Right lobe of liver (tissue), 6 donors: ENCODE data around the gene MON1A. TPM values are rescaled to one million over a fixed set of nuclear protein-coding genes. Genes with fewer than 3 reads are reported as not detected.
A peak's percentile ranks its signal among the peaks of the same experiment; 100 is the strongest.

ENCODE experiments used
- ATAC-seq, 4 donors: fragments of 200-7000 bp; cut with Tn5 transposase; one replicate each; pipeline ENCODE4 v1.9.1; 2020; ENCODE audit warnings: mild to moderate bottlenecking in 4 of 4, moderate library complexity in 4 of 4
- DNase-seq, 3 donors: peaks; one replicate each; pipeline ENCODE4 v3.0.0-alpha.2; 2020
- H3K27ac ChIP-seq, 3 donors: fragments of 200-600 bp; one replicate each; pipeline ENCODE4 v1.8.0; 2022
- H3K27me3 ChIP-seq, 2 donors: fragments of 200-600 bp; one replicate each; pipeline ENCODE4 v1.8.0; 2022
- H3K36me3 ChIP-seq, 4 donors: fragments of 200-600 bp; sonication (generic) in 1 of 4; one replicate each; pipeline versions ENCODE4 v1.5.1 to v1.8.0; 2017 to 2022; ENCODE audit warnings: control low read depth in 1 of 4
- H3K4me1 ChIP-seq, 4 donors: fragments of 200-600 bp; sonication (generic) in 1 of 4; one replicate each; pipeline versions ENCODE4 v1.5.1 to v1.8.0; 2017 to 2022; ENCODE audit warnings: control low read depth in 1 of 4
- H3K4me3 ChIP-seq, 3 donors: fragments of 200-600 bp; one replicate each; pipeline ENCODE4 v1.8.0; 2022
- H3K9me3 ChIP-seq, 4 donors: fragments of 200-600 bp; sonication (generic) in 1 of 4; one replicate each; pipeline versions ENCODE4 v1.5.1 to v1.8.0; 2017 to 2022; ENCODE audit warnings: control low read depth in 1 of 4
- POLR2A ChIP-seq: fragments of 450-650 bp; IDR thresholded peaks from one replicate; pipeline ENCODE4 v1.6.1; 2017; ENCODE audit warnings: antibody characterized with exemption, mild to moderate bottlenecking
- WGBS: methylation state at CpG from one replicate; pipeline ENCODE4 v1.1.6; 2018; ENCODE audit warnings: low coverage, low lambda C conversion rate; ENCODE audit not compliant: insufficient coverage; ENCODE audit errors: missing lambda C conversion rate; 5-methylcytosine and 5-hydroxymethylcytosine counted together
- intact Hi-C, 2 donors: fragments of 100-400 bp; cut with DNase I; formaldehyde crosslinking; loops; one replicate each; pipeline versions ENCODE4 v1.11.2 to v1.14.1; 2022
- long read RNA-seq: library from polyadenylated mRNA; unstranded; transcript quantifications from one replicate; pipeline ENCODE4 v2.0.0, GENCODE V29; 2019
- total RNA-seq, 6 experiments: library from RNA; depleted of rRNA in 2 of 6; stranded (reverse); fragments of >200 nt in 2 of 6; fragmentation: NEBNext Ultra II Directional in 3 of 6; extraction: Animal tissue kit (Norgen Biotek cat#: 25700) in 3 of 6; gene quantifications; one replicate each; pipeline versions ENCODE4 v1.1.0 to v1.2.4, GENCODE V29; 2016 to 2023
- TF ChIP-seq, protein P1 (sequence below), 4 donors: fragments of 200-600 bp in 3 of 4; fragments of 450-650 bp in 1 of 4; IDR thresholded peaks; one replicate each; pipeline versions ENCODE4 v1.5.1 to v1.8.0; 2016 to 2022; ENCODE audit warnings: antibody characterized with exemption in 4 of 4, mild to moderate bottlenecking in 2 of 4
- donor health status: DM: no; HTN: yes; CAD: no.
- donor health status: DM: no; HTN: no; CAD: no.
- donor health status: DM: no; HTN: no; CAD: no.
- donor health status: DM: no; HTN: yes; CAD: no.
- donor health status: DM: no; HTN: yes; CAD: no.

The MON1A gene, protein sequence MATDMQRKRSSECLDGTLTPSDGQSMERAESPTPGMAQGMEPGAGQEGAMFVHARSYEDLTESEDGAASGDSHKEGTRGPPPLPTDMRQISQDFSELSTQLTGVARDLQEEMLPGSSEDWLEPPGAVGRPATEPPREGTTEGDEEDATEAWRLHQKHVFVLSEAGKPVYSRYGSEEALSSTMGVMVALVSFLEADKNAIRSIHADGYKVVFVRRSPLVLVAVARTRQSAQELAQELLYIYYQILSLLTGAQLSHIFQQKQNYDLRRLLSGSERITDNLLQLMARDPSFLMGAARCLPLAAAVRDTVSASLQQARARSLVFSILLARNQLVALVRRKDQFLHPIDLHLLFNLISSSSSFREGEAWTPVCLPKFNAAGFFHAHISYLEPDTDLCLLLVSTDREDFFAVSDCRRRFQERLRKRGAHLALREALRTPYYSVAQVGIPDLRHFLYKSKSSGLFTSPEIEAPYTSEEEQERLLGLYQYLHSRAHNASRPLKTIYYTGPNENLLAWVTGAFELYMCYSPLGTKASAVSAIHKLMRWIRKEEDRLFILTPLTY
- total RNA-seq, result 10 to 100 TPM in 2 of 6 experiments, 1 to 10 TPM in 4; 5.4 to 14.2 (median 7.5) TPM
- long read RNA-seq, partial matches to known transcripts, result 1 of 5 reads
- long read RNA-seq, other reads (novel, unspliced or antisense), result 1 of 5 reads

DNA sequence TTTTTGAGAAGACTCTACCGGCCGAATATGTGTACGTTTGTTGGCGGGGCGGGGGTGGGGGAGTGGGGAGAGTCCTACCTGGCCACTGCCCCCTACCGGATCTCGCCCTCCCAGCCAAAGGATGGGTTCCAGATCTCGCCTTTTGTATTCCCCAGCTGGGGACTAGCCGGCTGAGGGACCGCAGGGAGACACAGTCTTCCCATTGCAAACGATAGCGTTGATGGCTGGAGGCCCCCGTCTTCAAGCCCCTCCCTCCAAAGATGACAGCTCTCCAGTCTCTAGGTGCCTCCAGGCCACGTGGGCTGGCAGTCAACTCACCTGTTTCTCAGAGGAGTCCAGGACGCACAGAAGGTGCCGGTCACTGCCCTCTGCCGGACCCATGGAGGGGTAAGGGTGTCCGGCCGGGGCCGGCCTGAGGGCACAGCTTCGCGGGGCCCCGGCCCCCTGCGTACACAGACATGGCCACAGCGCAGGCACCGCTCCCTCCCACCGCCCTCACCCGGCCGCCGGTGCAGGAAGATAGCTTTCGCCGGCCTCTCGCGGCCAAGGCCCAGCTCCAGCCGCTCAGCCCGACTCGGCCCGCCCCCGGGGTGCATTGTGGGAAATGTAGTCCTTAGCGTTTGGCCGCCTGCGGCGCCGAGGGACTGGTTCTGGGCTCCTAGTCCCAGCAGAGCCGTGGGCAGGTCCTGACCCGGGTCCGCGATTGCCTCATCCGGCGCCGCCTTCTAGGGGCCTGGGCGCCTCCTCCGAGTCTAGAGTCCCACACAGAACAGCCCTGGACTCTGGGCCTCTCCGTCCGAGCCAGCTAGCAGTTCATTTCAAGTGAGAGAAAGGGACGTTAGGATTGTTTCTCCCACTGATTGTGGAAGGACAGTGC is at the start of gene MON1A:
Gene MON1A, minus strand, starts transcription at position 521 of the 877 bp plus-strand sequence. CDS start 16,465 bp downstream, outside the sequence.
- peak within 1 kb of the TSS; percentile 82 to 92 (median 92) for H3K4me3 ChIP-seq
- 0% methylated on average over 2 of the region's 56 CpGs for WGBS
- no peaks in the 10 kb centered on the region for H3K27me3 ChIP-seq
- ATAC-seq (peak; percentile 97 to 99 (median 99)), DNase-seq (peak; percentile 96 to 99 (median 98))
- peak within 1 kb of the TSS; percentile 38 to 79 (median 78) for H3K27ac ChIP-seq
- no peaks in the 10 kb centered on the region for H3K36me3 ChIP-seq
- intact Hi-C loops, result no loop called here
- no peaks in the 10 kb centered on the region for H3K9me3 ChIP-seq
- TF ChIP-seq POLR2A, result peak; percentile 77
- TF ChIP-seq, protein P1, sequence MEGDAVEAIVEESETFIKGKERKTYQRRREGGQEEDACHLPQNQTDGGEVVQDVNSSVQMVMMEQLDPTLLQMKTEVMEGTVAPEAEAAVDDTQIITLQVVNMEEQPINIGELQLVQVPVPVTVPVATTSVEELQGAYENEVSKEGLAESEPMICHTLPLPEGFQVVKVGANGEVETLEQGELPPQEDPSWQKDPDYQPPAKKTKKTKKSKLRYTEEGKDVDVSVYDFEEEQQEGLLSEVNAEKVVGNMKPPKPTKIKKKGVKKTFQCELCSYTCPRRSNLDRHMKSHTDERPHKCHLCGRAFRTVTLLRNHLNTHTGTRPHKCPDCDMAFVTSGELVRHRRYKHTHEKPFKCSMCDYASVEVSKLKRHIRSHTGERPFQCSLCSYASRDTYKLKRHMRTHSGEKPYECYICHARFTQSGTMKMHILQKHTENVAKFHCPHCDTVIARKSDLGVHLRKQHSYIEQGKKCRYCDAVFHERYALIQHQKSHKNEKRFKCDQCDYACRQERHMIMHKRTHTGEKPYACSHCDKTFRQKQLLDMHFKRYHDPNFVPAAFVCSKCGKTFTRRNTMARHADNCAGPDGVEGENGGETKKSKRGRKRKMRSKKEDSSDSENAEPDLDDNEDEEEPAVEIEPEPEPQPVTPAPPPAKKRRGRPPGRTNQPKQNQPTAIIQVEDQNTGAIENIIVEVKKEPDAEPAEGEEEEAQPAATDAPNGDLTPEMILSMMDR (IDR thresholded peaks at IDR 0.05), result peak in 3 of 4 donors; percentile 26 to 44 (median 40)
- H3K4me1 ChIP-seq, result peaks cover 0 to 11% (median 2%) of the 10 kb centered on the region in 4 donors

- no peak for ATAC-seq
- 89% methylated on average over 2 of the region's 2 CpGs for WGBS
These were observed 47.3 kb upstream of the MON1A start for GRCh38 chr3:49976942-49977341.

DNA sequence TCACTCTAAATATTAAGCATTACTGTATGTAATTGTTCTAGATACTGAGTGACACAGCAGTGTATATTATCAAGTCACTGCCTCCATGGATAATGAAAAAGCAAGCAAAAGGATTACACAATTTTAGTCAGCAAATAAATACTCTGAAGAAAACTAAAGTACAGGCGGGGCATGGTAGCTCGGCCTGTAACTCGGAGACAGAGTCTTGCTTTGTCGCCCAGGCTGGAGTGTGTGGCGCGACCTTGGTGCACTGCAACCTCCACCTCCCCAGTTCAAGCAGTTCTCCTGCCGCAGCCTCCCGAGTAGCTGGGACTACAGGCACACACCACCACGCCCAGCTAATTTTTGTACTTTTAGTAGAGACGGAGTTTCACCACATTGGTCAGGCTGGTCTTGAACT is 43.0 kb upstream of the MON1A start:
- Histone ChIP-seq H3K4me1 (peaks cover 0 to 13% (median 6%) of the 10 kb centered on the region in 4 donors), H3K4me3 (no peak overlapping the region), H3K27me3 (no peaks in the 10 kb centered on the region), H3K36me3 (peaks cover 5 to 14% (median 6%) of the 10 kb centered on the region in 4 donors), H3K27ac (peak overlapping the region in 1 of 3 donors; percentile 15), H3K9me3 (no peaks in the 10 kb centered on the region)
- 64% methylated on average over 10 of the region's 10 CpGs for WGBS
- ATAC-seq (peak; percentile 83 to 90 (median 88)), DNase-seq (no peak)
- intact Hi-C loops, result no loop called here
- TF ChIP-seq POLR2A, result no peak
- TF ChIP-seq, protein P1 (IDR thresholded peaks at IDR 0.05), result no peak

More at GRCh38 chr3:49976942-49977341, 47.3 kb upstream of the MON1A start:
- peaks cover 5 to 15% (median 7%) of the 10 kb centered on the region in 4 donors for H3K36me3 ChIP-seq
- H3K27ac ChIP-seq, result no peak overlapping the region
- no peak overlapping the region for H3K4me3 ChIP-seq
- intact Hi-C loops, result no loop called here
- H3K27me3 ChIP-seq, result no peaks in the 10 kb centered on the region
- peaks cover 0 to 12% (median 6%) of the 10 kb centered on the region in 4 donors for H3K4me1 ChIP-seq
- no peaks in the 10 kb centered on the region for H3K9me3 ChIP-seq
- TF ChIP-seq, protein P1 (IDR thresholded peaks at IDR 0.05), result no peak
- no peak for TF ChIP-seq POLR2A
- DNase-seq, result no peak

- 60% methylated on average over 5 of the region's 8 CpGs for WGBS
- no peak for ATAC-seq
- no peak for TF ChIP-seq POLR2A
- TF ChIP-seq, protein P1 (IDR thresholded peaks at IDR 0.05), result no peak
These were observed 38.7 kb upstream of the MON1A start for GRCh38 chr3:49968346-49968745.

More at GRCh38 chr3:49968346-49968745, 38.7 kb upstream of the MON1A start:
- H3K4me1 ChIP-seq, result peaks cover 0 to 13% (median 6%) of the 10 kb centered on the region in 4 donors
- H3K27ac ChIP-seq, result no peak overlapping the region
- no peaks in the 10 kb centered on the region for H3K9me3 ChIP-seq
- no peaks in the 10 kb centered on the region for H3K27me3 ChIP-seq
- no peak for DNase-seq
- H3K4me3 ChIP-seq, result no peak overlapping the region
- H3K36me3 ChIP-seq, result peaks cover 0 to 10% (median 3%) of the 10 kb centered on the region in 4 donors
- intact Hi-C loops, result no loop called here
